Suprapubic skin (tissue), 3 donors: ENCODE results near the gene C14orf132.

ENCODE experiments used
- EP300 ChIP-seq: sonication (generic); formaldehyde crosslinking; IDR thresholded peaks from one replicate; pipeline ENCODE4 v1.6.1; 2017; ENCODE audit warnings: antibody characterized with exemption
- POLR2A ChIP-seq, 2 donors: fragments of 450-650 bp; IDR thresholded peaks; one replicate each; pipeline ENCODE4 v1.6.1; 2017; ENCODE audit warnings: antibody characterized with exemption in 2 of 2, mild to moderate bottlenecking in 2 of 2, moderate library complexity in 2 of 2
- TF ChIP-seq, protein P1 (sequence below), 2 donors: fragments of 200-600 bp in 1 of 2; fragments of 450-650 bp in 1 of 2; sonication (generic) in 1 of 2; IDR thresholded peaks; one replicate each; pipeline ENCODE4 v1.5.1; 2016 to 2019; ENCODE audit warnings: antibody characterized with exemption in 2 of 2, mild to moderate bottlenecking in 1 of 2, moderate library complexity in 1 of 2

DNA sequence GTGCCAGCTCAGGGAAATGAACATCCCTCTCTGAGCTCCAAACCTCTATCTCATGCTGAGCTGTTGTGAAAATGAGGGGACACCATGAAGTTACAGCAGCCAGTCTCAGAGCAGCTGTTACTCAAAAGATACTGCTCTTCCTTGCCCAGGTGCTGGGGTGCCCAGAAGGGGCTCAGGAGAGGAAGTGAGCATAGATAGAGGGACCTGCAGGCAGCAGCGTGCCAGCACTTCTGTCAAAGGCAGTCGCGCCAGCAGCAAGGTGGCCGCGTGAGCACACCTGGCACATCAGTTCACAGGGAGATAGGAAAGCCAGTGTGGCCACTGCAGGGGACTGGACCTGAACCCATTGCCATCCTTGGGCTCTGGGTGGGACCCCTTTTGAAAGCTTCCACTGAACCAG, 27.8 kb downstream of the C14orf132 start:
- TF ChIP-seq, protein P1, sequence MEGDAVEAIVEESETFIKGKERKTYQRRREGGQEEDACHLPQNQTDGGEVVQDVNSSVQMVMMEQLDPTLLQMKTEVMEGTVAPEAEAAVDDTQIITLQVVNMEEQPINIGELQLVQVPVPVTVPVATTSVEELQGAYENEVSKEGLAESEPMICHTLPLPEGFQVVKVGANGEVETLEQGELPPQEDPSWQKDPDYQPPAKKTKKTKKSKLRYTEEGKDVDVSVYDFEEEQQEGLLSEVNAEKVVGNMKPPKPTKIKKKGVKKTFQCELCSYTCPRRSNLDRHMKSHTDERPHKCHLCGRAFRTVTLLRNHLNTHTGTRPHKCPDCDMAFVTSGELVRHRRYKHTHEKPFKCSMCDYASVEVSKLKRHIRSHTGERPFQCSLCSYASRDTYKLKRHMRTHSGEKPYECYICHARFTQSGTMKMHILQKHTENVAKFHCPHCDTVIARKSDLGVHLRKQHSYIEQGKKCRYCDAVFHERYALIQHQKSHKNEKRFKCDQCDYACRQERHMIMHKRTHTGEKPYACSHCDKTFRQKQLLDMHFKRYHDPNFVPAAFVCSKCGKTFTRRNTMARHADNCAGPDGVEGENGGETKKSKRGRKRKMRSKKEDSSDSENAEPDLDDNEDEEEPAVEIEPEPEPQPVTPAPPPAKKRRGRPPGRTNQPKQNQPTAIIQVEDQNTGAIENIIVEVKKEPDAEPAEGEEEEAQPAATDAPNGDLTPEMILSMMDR (IDR thresholded peaks at IDR 0.05): no peak
- TF ChIP-seq POLR2A (IDR thresholded peaks at IDR 0.05): no peak
- TF ChIP-seq EP300: no peak
